Brain microvascular endothelial cell (primary cell): ENCODE data around the gene CYTL1.

Experiments used
- DNase-seq: peaks from one replicate; pipeline ENCODE4 v3.0.0-alpha.2; 2020
- H3K27ac ChIP-seq: fragments of 250-450 bp; sonication (Bioruptor Pico); 2 replicates; pipeline ENCODE4 v1.5.1; 2020; ENCODE audit warnings: mild to moderate bottlenecking, moderate library complexity
- H3K27me3 ChIP-seq: fragments of 250-450 bp; sonication (Bioruptor Pico); replicated peaks from 2 replicates; pipeline ENCODE4 v1.5.1; 2020; ENCODE audit warnings: mild to moderate bottlenecking
- H3K36me3 ChIP-seq: fragments of 250-450 bp; sonication (Bioruptor Pico); replicated peaks from 2 replicates; pipeline ENCODE4 v1.5.1; 2020; ENCODE audit warnings: mild to moderate bottlenecking
- H3K4me3 ChIP-seq: 2 replicates; pipeline ENCODE4 v1.5.1; 2011; ENCODE audit warnings: low read depth, mild to moderate bottlenecking, control low read depth, low read length, moderate library complexity
- in situ Hi-C: cut with HindIII; loops from 2 replicates; pipeline ENCODE4 v1.10.0; 2017; ENCODE audit warnings: low sequenced_read_pairs, low pct_ligation_motif_present
- TF ChIP-seq, protein P1 (sequence below): IDR thresholded peaks from 2 replicates; pipeline ENCODE4 v1.5.1; 2011; ENCODE audit warnings: low read depth, mild to moderate bottlenecking, moderate library complexity, low read length, control low read depth, inconsistent platforms; ENCODE audit errors: missing control alignments

The CYTL1 gene

DNA sequence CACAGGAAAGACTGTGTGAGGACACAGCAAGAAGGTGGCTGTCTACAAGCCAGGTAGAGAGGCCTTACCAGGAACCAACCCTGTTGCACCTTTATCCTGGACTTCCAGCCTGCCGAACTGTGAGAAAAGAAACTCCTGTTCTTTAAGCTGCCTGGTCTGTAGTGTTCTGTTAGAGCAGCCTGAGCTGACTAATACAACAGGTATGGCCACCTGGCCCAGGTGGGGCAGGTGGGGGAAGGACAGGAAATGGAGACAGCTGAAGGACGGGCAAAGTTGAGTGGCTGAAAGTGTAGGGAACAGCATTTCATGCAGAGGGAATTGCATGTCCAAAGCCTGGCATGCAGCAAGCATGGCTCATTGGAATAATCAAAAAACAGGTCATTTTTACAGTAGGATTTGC lies 35.1 kb downstream of the CYTL1 start:
- H3K27me3 ChIP-seq = no peaks in the 10 kb centered on the region
- DNase-seq = no peak
- TF ChIP-seq, protein P1, sequence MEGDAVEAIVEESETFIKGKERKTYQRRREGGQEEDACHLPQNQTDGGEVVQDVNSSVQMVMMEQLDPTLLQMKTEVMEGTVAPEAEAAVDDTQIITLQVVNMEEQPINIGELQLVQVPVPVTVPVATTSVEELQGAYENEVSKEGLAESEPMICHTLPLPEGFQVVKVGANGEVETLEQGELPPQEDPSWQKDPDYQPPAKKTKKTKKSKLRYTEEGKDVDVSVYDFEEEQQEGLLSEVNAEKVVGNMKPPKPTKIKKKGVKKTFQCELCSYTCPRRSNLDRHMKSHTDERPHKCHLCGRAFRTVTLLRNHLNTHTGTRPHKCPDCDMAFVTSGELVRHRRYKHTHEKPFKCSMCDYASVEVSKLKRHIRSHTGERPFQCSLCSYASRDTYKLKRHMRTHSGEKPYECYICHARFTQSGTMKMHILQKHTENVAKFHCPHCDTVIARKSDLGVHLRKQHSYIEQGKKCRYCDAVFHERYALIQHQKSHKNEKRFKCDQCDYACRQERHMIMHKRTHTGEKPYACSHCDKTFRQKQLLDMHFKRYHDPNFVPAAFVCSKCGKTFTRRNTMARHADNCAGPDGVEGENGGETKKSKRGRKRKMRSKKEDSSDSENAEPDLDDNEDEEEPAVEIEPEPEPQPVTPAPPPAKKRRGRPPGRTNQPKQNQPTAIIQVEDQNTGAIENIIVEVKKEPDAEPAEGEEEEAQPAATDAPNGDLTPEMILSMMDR = no peak
- H3K27ac ChIP-seq = no peak overlapping the region
- in situ Hi-C loops = no loop called here
- H3K36me3 ChIP-seq = no peaks in the 10 kb centered on the region
- no peak overlapping the region for H3K4me3 ChIP-seq

DNA sequence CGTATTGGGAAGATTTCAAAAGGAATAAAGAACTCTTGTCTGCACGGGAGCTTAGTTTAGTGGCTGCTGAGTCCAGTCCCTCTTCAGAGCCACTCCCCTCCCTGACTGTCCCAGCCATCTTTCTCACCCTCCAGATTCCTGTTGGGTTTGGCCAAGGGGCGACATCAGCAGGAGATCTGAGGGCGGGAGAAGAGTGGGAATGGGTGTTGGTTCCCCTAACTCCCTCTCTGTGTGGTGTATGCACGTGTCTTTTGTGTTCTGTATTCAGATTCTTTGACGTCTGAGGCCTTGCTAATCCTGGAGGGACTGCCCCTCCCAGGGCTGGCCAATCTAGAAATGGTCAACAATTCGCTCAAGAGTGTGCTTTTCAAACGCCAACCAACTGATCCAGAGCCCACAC lies 37.4 kb downstream of the CYTL1 start:
- Histone ChIP-seq H3K36me3 (no peaks in the 10 kb centered on the region), H3K27me3 (no peaks in the 10 kb centered on the region), H3K4me3 (no peak overlapping the region), H3K27ac (no peak overlapping the region)
- TF ChIP-seq, protein P1 = no peak
- in situ Hi-C loops = no loop called here
- DNase-seq = no peak

DNA sequence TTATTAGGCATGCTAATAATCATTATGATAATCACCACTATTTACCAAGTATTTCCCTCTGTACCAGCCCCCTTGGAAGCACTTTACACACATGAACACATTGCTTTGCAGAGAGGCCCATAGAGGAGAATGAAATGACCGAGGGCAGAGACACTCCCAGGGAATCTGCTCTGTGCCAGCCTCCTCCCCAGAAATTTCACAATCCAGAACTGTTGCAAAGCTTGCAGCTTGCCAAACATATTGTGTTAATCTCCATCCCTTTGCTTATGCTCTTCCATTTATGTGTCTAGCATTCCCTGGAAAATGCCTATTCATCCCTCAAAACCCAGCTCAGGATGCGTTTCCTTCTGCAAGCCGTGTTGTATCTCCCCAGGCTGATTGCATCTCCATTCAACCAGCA lies 37.8 kb downstream of the CYTL1 start:
- H3K27ac ChIP-seq = no peak overlapping the region
- H3K4me3 ChIP-seq = no peak overlapping the region
- H3K27me3 ChIP-seq = no peaks in the 10 kb centered on the region
- TF ChIP-seq, protein P1 = no peak
- H3K36me3 ChIP-seq = no peaks in the 10 kb centered on the region
- DNase-seq = no peak
- in situ Hi-C loops = no loop called here

DNA sequence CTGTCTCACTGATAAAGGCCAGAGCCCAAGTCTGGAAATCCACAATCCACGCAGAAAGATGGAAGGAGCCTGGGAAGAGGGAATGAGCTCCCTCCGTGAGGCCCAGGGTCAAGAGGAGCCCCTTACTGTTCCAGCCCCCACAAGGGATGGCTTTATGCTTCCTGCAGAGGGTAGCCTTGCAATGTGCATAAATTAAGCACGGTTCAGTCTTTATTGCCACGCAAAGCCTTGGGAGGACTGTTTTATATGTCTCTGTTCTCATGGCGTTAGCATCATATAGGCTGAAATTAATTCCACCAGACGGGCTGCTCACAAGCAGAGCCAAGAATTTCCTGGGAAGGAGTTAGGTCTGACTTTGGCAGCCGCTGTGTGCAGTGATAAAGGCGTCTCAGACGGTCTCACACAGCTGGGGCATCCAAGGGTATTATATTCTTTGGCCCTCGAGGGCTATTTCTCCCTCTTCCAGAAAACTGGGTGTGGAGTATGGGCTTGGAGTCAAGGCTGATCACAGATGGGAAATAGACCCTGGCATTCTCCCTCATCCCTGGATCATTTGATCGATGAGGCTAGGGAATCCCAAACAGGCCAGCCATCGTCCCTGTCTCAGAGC lies 38.5 kb downstream of the CYTL1 start:
- Histone ChIP-seq H3K4me3 (no peak overlapping the region), H3K27me3 (no peaks in the 10 kb centered on the region), H3K36me3 (no peaks in the 10 kb centered on the region), H3K27ac (no peak overlapping the region)
- in situ Hi-C loops = no loop called here
- DNase-seq = no peak
- TF ChIP-seq, protein P1 = no peak

DNA sequence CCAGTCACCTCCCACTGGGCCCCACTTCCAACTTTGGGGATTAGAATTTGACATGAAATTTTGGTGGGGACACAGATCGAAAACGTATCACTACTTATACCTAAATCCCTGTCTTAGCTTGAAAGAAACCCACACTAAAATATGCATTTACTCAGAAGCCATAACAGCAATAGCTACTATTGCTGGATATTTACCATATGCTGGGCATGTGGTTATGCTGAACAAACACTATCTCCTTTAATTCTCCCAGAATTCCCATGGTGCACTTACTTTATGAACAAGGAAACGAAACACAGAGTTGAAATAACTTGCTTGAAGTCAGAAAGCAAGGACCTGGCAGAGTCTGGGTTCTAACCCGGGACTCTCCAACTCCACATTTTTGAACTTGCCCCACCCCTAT lies 39.3 kb downstream of the CYTL1 start:
- no peak for DNase-seq
- Histone ChIP-seq H3K36me3 (no peaks in the 10 kb centered on the region), H3K4me3 (no peak overlapping the region), H3K27me3 (no peaks in the 10 kb centered on the region), H3K27ac (no peak overlapping the region)
- in situ Hi-C loops = no loop called here
- TF ChIP-seq, protein P1 = no peak

DNA sequence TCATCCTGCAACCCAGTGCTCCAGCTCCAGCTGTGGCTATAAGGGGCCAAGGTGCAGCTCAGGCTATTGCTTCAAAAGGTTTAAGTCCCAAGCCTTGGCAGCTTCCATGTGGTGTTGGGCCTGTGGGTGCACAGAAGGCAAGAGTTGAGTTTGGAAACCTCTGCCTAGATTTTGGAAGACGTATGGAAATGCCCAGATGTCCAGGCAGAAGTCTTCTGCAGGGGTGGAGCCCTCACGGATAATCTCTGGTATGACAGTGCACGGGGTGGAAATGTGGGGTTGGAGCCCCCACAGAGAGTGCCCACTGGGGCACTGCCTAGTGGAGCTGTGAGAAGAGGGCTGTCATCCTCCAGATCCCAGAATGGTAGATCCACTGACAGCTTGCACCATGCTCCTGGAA lies 44.5 kb downstream of the CYTL1 start:
- Histone ChIP-seq H3K27me3 (no peaks in the 10 kb centered on the region), H3K36me3 (no peaks in the 10 kb centered on the region), H3K4me3 (no peak overlapping the region), H3K27ac (no peak overlapping the region)
- in situ Hi-C loops = no loop called here
- DNase-seq = no peak
- TF ChIP-seq, protein P1 = no peak
